IMR-90 (cell line): ENCODE results near the gene LEF1. TPM values are rescaled to one million over a fixed set of nuclear protein-coding genes. Genes with fewer than 3 reads are reported as not detected.

Experiments used
- ATAC-seq: fragments of 200-7000 bp; cut with Tn5 transposase; 2 replicates; pipeline ENCODE4 v1.9.1; 2020; ENCODE audit warnings: low read depth, mild to moderate bottlenecking, moderate library complexity
- BruUV-seq: library from RNA; stranded (reverse); fragments of 400-500 nt; replicated peaks from 2 replicates; lab custom pipeline; 2021; lab: Mats Ljungman, UMichigan
- CTCF ChIA-PET: fragments of 300-600 bp; formaldehyde crosslinking; extraction: SDS; loops from one replicate; lab custom pipeline; 2021; ENCODE audit warnings: antibody characterized with exemption; lab: Yijun Ruan, JAX
- POLR2A ChIA-PET: fragments of 300-600 bp; sonication (Branson Sonifier 250); formaldehyde crosslinking; loops from one replicate; lab custom pipeline; 2022; ENCODE audit warnings: antibody characterized with exemption; ENCODE audit not compliant: unreplicated experiment; lab: Charles Lee
- DNase-seq: peaks from one replicate; pipeline ENCODE4 v3.0.0; 2013
- H2AFZ ChIP-seq: replicated peaks from 2 replicates; pipeline ENCODE3; 2013; ENCODE audit warnings: low read length, mild to moderate bottlenecking; ENCODE audit not compliant: poor library complexity
- H2AK5ac ChIP-seq: 2 replicates; pipeline ENCODE4 v1.6.1; 2013; ENCODE audit warnings: low read depth, low read length, inconsistent platforms
- H2AK9ac ChIP-seq: replicated peaks from 2 replicates; pipeline ENCODE3; 2013; ENCODE audit warnings: mild to moderate bottlenecking, low read depth, low read length, moderate library complexity; ENCODE audit not compliant: poor library complexity
- H2BK120ac ChIP-seq: 2 replicates; pipeline ENCODE4 v1.6.1; 2013; ENCODE audit warnings: low read depth, low read length, inconsistent platforms
- H2BK15ac ChIP-seq: 3 replicates; pipeline ENCODE4 v1.6.1; 2013; ENCODE audit warnings: low read depth, low read length, inconsistent platforms
- H2BK20ac ChIP-seq: 2 replicates; pipeline ENCODE4 v1.6.1; 2013; ENCODE audit warnings: low read depth, mild to moderate bottlenecking, inconsistent platforms, low read length, moderate library complexity
- H2BK5ac ChIP-seq: 2 replicates; pipeline ENCODE4 v1.6.1; 2013; ENCODE audit warnings: mild to moderate bottlenecking, low read depth, low read length, inconsistent platforms; ENCODE audit not compliant: poor library complexity, severe bottlenecking
- H3K14ac ChIP-seq: replicated peaks from 2 replicates; pipeline ENCODE4 v1.6.1; 2013; ENCODE audit warnings: low read depth, low read length, inconsistent platforms
- H3K18ac ChIP-seq: 2 replicates; pipeline ENCODE4 v1.6.1; 2013; ENCODE audit warnings: low read depth, low read length, control low read depth
- H3K23ac ChIP-seq: 2 replicates; pipeline ENCODE4 v1.6.1; 2013; ENCODE audit warnings: low read depth, low read length, inconsistent platforms
- H3K27ac ChIP-seq: 2 replicates; pipeline ENCODE4 v1.5.1; 2013; ENCODE audit warnings: mild to moderate bottlenecking, control low read depth, low read length; ENCODE audit not compliant: insufficient read depth
- H3K27me3 ChIP-seq: 2 replicates; pipeline ENCODE4 v1.6.1; 2013; ENCODE audit warnings: low read length; ENCODE audit not compliant: control insufficient read depth, insufficient read depth
- H3K36me3 ChIP-seq: 2 replicates; pipeline ENCODE4 v1.6.1; 2013; ENCODE audit warnings: low read length, mixed read lengths; ENCODE audit not compliant: control insufficient read depth, insufficient read depth
- H3K4ac ChIP-seq: 2 replicates; pipeline ENCODE4 v1.6.1; 2013; ENCODE audit warnings: low read depth, low read length, inconsistent platforms
- H3K4me1 ChIP-seq: 2 replicates; pipeline ENCODE4 v1.6.1; 2013; ENCODE audit warnings: low read length, mixed read lengths; ENCODE audit not compliant: control insufficient read depth, insufficient read depth
- H3K4me2 ChIP-seq: 2 replicates; pipeline ENCODE4 v1.6.1; 2013; ENCODE audit warnings: low read depth, mild to moderate bottlenecking, control low read depth, low read length, moderate library complexity
- H3K4me3 ChIP-seq: 2 replicates; pipeline ENCODE4 v1.5.1; 2013; ENCODE audit warnings: low read depth, mild to moderate bottlenecking, control low read depth, low read length, moderate library complexity; ENCODE audit not compliant: insufficient read depth
- H3K56ac ChIP-seq: 2 replicates; pipeline ENCODE4 v1.6.1; 2013; ENCODE audit warnings: low read length, inconsistent platforms; ENCODE audit not compliant: insufficient read depth; ENCODE audit errors: extremely low read depth
- H3K79me1 ChIP-seq, 2 experiments: 2 replicates each; pipeline ENCODE4 v1.6.1; 2013; ENCODE audit warnings: low read length in 2 of 2, inconsistent platforms in 1 of 2, low read depth in 1 of 2
- H3K9ac ChIP-seq: 2 replicates; pipeline ENCODE4 v1.6.1; 2013; ENCODE audit warnings: low read depth, low read length, control low read depth
- H3K9me1 ChIP-seq: 2 replicates; pipeline ENCODE4 v1.6.1; 2013; ENCODE audit warnings: low read length, inconsistent platforms; ENCODE audit not compliant: insufficient read depth
- H3K9me3 ChIP-seq: 2 replicates; pipeline ENCODE4 v1.6.1; 2013; ENCODE audit warnings: low read length; ENCODE audit not compliant: control insufficient read depth, insufficient read depth
- H4K20me1 ChIP-seq: 2 replicates; pipeline ENCODE4 v1.6.1; 2013; ENCODE audit warnings: low read length, inconsistent platforms; ENCODE audit not compliant: insufficient read depth
- H4K5ac ChIP-seq: 2 replicates; pipeline ENCODE4 v1.6.1; 2013; ENCODE audit warnings: mild to moderate bottlenecking, low read depth, low read length, control low read depth
- H4K8ac ChIP-seq, 2 experiments: 2 replicates each; pipeline ENCODE4 v1.6.1; 2013; ENCODE audit warnings: low read depth in 2 of 2, low read length in 2 of 2, control low read depth in 1 of 2, inconsistent platforms in 1 of 2
- H4K91ac ChIP-seq: 2 replicates; pipeline ENCODE4 v1.6.1; 2013; ENCODE audit warnings: low read depth, low read length, inconsistent platforms; ENCODE audit not compliant: insufficient read depth
- BHLHE40 ChIP-seq: fragments of 150-350 bp; IDR thresholded peaks from 2 replicates; pipeline ENCODE4 v1.6.1; 2016; ENCODE audit warnings: mild to moderate bottlenecking, low read depth, low read length
- CEBPB ChIP-seq: IDR thresholded peaks from 2 replicates; pipeline ENCODE4 v1.6.1; 2012; ENCODE audit warnings: low read depth, low read length, improper control_type of control experiment
- CHD1 ChIP-seq: IDR thresholded peaks from 2 replicates; pipeline ENCODE4 v1.6.1; 2012; ENCODE audit warnings: low read depth, low read length, improper control_type of control experiment
- FOS ChIP-seq: fragments of 150-350 bp; IDR thresholded peaks from 2 replicates; pipeline ENCODE4 v1.6.1; 2016; ENCODE audit warnings: low read depth, low read length
- MAFK ChIP-seq: IDR thresholded peaks from 2 replicates; pipeline ENCODE4 v1.6.1; 2012; ENCODE audit warnings: low read depth, low read length, improper control_type of control experiment
- MAZ ChIP-seq: IDR thresholded peaks from 2 replicates; pipeline ENCODE4 v1.6.1; 2012; ENCODE audit warnings: low read depth, mild to moderate bottlenecking, low read length, improper control_type of control experiment, moderate library complexity, borderline replicate concordance
- MXI1 ChIP-seq: IDR thresholded peaks from 2 replicates; pipeline ENCODE4 v1.6.1; 2012; ENCODE audit warnings: low read depth, mild to moderate bottlenecking, low read length, moderate library complexity, borderline replicate concordance
- NFE2L2 ChIP-seq: fragments of 150-350 bp; IDR thresholded peaks from 2 replicates; pipeline ENCODE4 v1.6.1; 2016; ENCODE audit warnings: low read depth, mild to moderate bottlenecking, low read length
- POLR2A ChIP-seq: IDR thresholded peaks from 2 replicates; pipeline ENCODE4 v1.6.1; 2012; ENCODE audit warnings: mild to moderate bottlenecking, low read depth, low read length
- RAD21 ChIP-seq: IDR thresholded peaks from 2 replicates; pipeline ENCODE4 v1.6.1; 2012; ENCODE audit warnings: low read length, improper control_type of control experiment
- RCOR1 ChIP-seq: IDR thresholded peaks from 2 replicates; pipeline ENCODE4 v1.6.1; 2012; ENCODE audit warnings: mild to moderate bottlenecking, low read length, improper control_type of control experiment; ENCODE audit not compliant: insufficient replicate concordance
- RFX5 ChIP-seq: IDR thresholded peaks from 2 replicates; pipeline ENCODE4 v1.8.0; 2012; ENCODE audit warnings: low read depth, mild to moderate bottlenecking, low read length, moderate library complexity
- SMC3 ChIP-seq: fragments of 150-350 bp; IDR thresholded peaks from 2 replicates; pipeline ENCODE4 v1.6.1; 2016; ENCODE audit warnings: low read depth, mild to moderate bottlenecking, antibody characterized with exemption, low read length, moderate library complexity
- WGBS, 2 experiments: methylation state at CpG; one replicate each; pipeline versions ENCODE4 v1.1.5 to v1.1.7; 2013; ENCODE audit warnings: missing lambda C conversion rate in 2 of 2; ENCODE audit not compliant: insufficient read length in 1 of 2; ENCODE audit errors: extremely low coverage in 2 of 2; 5-methylcytosine and 5-hydroxymethylcytosine counted together
- dilution Hi-C: fragments of 300-500 bp; cut with HindIII; formaldehyde crosslinking; loops from one replicate; pipeline ENCODE4 v1.14.3; 2018; ENCODE audit warnings: low sequenced_read_pairs; ENCODE audit not compliant: unreplicated experiment
- in situ Hi-C: fragments of 300-500 bp; cut with MboI; formaldehyde crosslinking; loops from 3 replicates; pipeline ENCODE4 v1.14.3; 2019; ENCODE audit warnings: low sequenced_read_pairs, inconsistent platforms, mixed read lengths
- intact Hi-C: fragments of 100-400 bp; cut with micrococcal nuclease; formaldehyde crosslinking; loops from 2 replicates; pipeline ENCODE4 v1.10.0; 2022
- polyA plus RNA-seq, 3 experiments: library from polyadenylated mRNA; depleted of rRNA; stranded (reverse); fragments of >200 nt; gene quantifications; 2 replicates each; pipeline ENCODE4 v1.2.3, GENCODE V29; 2012; ENCODE audit warnings: low replicate concordance in 1 of 3
- total RNA-seq: library from RNA; depleted of rRNA; stranded (reverse); fragments of >200 nt; gene quantifications from 2 replicates; pipeline ENCODE4 v1.2.3, GENCODE V29; 2012
- TF ChIP-seq, protein P1 (sequence below): fragments of 150-350 bp; IDR thresholded peaks from 2 replicates; pipeline ENCODE4 v1.6.1; 2016; ENCODE audit warnings: low read depth, mild to moderate bottlenecking, low read length, moderate library complexity, borderline replicate concordance
- TF ChIP-seq, protein P2 (sequence below): fragments of 150-350 bp; IDR thresholded peaks from 2 replicates; pipeline ENCODE4 v1.6.1; 2017; ENCODE audit warnings: mild to moderate bottlenecking, antibody characterized with exemption, low read length, low read depth
- TF ChIP-seq, protein P3 (sequence below): conservative IDR thresholded peaks from 2 replicates; pipeline ENCODE4 v1.5.1; 2012; ENCODE audit warnings: mild to moderate bottlenecking, low read depth, low read length, improper control_type of control experiment

LEF1 gene
- total and polyA plus RNA-seq, 2 of the 4 experiments (the other 2 are of a cell fraction): 1.7 to 1.8 TPM

- H2AK5ac ChIP-seq: no peak overlapping the region
- no peak overlapping the region for H3K4ac ChIP-seq
- H3K36me3 ChIP-seq: no peaks in the 10 kb centered on the region
- in situ Hi-C loops: no loop called here
- no peak overlapping the region for H3K4me3 ChIP-seq
- H3K27me3 ChIP-seq: 0 out of 2 replicates have a peak, but pooled peaks cover 2% of the 10 kb centered on the region
- no peak overlapping the region for H3K4me2 ChIP-seq
- H2BK5ac ChIP-seq: no peak overlapping the region
- no peak overlapping the region for H2BK20ac ChIP-seq
- no peak overlapping the region for H3K18ac ChIP-seq
- no peaks in the 10 kb centered on the region for H4K20me1 ChIP-seq
- no peak overlapping the region for H3K9ac ChIP-seq
- no peak overlapping the region for H2AFZ ChIP-seq
- H4K91ac ChIP-seq: no peak overlapping the region
- no peaks in the 10 kb centered on the region for H3K4me1 ChIP-seq
- H2BK120ac ChIP-seq: no peak overlapping the region
- ATAC-seq: no peak
- ChIA-PET POLR2A (no interaction called here), CTCF (interaction anchor here (0.6 kb wide), 1 partner anchor 18 kb away, joined by 3 read pairs; no protein-coding TSS in a partner anchor)
- no peak overlapping the region for H3K14ac ChIP-seq
- WGBS, 2 experiments: no CpG with 5 or more reads among the region's 1 CpG
- no peak overlapping the region for H4K5ac ChIP-seq
- TF ChIP-seq RCOR1 (no peak), NFE2L2 (no peak), MXI1 (no peak), MAZ (no peak), MAFK (no peak), FOS (no peak), POLR2A (no peak), RAD21 (no peak), RFX5 (no peak), CHD1 (no peak), BHLHE40 (no peak), SMC3 (no peak), CEBPB (no peak)
- TF ChIP-seq, protein P1, sequence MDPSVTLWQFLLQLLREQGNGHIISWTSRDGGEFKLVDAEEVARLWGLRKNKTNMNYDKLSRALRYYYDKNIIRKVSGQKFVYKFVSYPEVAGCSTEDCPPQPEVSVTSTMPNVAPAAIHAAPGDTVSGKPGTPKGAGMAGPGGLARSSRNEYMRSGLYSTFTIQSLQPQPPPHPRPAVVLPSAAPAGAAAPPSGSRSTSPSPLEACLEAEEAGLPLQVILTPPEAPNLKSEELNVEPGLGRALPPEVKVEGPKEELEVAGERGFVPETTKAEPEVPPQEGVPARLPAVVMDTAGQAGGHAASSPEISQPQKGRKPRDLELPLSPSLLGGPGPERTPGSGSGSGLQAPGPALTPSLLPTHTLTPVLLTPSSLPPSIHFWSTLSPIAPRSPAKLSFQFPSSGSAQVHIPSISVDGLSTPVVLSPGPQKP: no peak
- TF ChIP-seq, protein P2, sequence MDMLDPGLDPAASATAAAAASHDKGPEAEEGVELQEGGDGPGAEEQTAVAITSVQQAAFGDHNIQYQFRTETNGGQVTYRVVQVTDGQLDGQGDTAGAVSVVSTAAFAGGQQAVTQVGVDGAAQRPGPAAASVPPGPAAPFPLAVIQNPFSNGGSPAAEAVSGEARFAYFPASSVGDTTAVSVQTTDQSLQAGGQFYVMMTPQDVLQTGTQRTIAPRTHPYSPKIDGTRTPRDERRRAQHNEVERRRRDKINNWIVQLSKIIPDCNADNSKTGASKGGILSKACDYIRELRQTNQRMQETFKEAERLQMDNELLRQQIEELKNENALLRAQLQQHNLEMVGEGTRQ: no peak
- TF ChIP-seq, protein P3, sequence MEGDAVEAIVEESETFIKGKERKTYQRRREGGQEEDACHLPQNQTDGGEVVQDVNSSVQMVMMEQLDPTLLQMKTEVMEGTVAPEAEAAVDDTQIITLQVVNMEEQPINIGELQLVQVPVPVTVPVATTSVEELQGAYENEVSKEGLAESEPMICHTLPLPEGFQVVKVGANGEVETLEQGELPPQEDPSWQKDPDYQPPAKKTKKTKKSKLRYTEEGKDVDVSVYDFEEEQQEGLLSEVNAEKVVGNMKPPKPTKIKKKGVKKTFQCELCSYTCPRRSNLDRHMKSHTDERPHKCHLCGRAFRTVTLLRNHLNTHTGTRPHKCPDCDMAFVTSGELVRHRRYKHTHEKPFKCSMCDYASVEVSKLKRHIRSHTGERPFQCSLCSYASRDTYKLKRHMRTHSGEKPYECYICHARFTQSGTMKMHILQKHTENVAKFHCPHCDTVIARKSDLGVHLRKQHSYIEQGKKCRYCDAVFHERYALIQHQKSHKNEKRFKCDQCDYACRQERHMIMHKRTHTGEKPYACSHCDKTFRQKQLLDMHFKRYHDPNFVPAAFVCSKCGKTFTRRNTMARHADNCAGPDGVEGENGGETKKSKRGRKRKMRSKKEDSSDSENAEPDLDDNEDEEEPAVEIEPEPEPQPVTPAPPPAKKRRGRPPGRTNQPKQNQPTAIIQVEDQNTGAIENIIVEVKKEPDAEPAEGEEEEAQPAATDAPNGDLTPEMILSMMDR: no peak
- no peak overlapping the region for H2BK15ac ChIP-seq
- no TSS peak for BruUV-seq
- intact Hi-C loops: no loop called here
- dilution Hi-C loops: no loop called here
- no peaks in the 10 kb centered on the region for H3K9me3 ChIP-seq
- no peaks in the 10 kb centered on the region for H3K79me1 ChIP-seq
- H3K27ac ChIP-seq: no peak overlapping the region
- no peak for DNase-seq
- no peaks in the 10 kb centered on the region for H3K9me1 ChIP-seq
- no peak overlapping the region for H2AK9ac ChIP-seq
- H3K23ac ChIP-seq: no peak overlapping the region
- no peak overlapping the region for H3K56ac ChIP-seq
- H4K8ac ChIP-seq: no peak overlapping the region
Measured at GRCh38 chr4:108148316-108148715, 20.4 kb downstream of the LEF1 start.
